Liver (tissue), 9 donors: ENCODE measurements around the gene KAT6B. TPM values are rescaled to one million over a fixed set of nuclear protein-coding genes. Genes with fewer than 3 reads are reported as not detected.

Experiments used
- DNase-seq: peaks from one replicate; pipeline ENCODE4 v3.0.0-alpha.2; 2017; ENCODE audit warnings: low spot score
- H3K27ac ChIP-seq, 2 donors: one replicate each; pipeline ENCODE4 v1.7.0; 2013; ENCODE audit warnings: inconsistent platforms in 2 of 2, low read length in 2 of 2, control low read depth in 1 of 2, low read depth in 1 of 2, mild to moderate bottlenecking in 1 of 2
- H3K27me3 ChIP-seq, 4 donors: one replicate each; pipeline versions ENCODE4 v1.6.1 to v1.7.0; 2013; ENCODE audit warnings: low read length in 3 of 4, inconsistent platforms in 1 of 4, mild to moderate bottlenecking in 1 of 4, moderate library complexity in 1 of 4; ENCODE audit not compliant: control insufficient read depth in 4 of 4, insufficient read depth in 4 of 4
- H3K36me3 ChIP-seq, 4 donors: one replicate each; pipeline versions ENCODE4 v1.6.1 to v1.7.0; 2013; ENCODE audit warnings: low read length in 3 of 4, mild to moderate bottlenecking in 3 of 4, low read depth in 1 of 4, moderate library complexity in 1 of 4; ENCODE audit not compliant: control insufficient read depth in 4 of 4, insufficient read depth in 3 of 4
- H3K4me1 ChIP-seq, 4 donors: one replicate each; pipeline versions ENCODE4 v1.6.1 to v1.7.0; 2013; ENCODE audit warnings: low read length in 3 of 4, mild to moderate bottlenecking in 3 of 4, moderate library complexity in 1 of 4; ENCODE audit not compliant: control insufficient read depth in 4 of 4, insufficient read depth in 4 of 4
- H3K4me3 ChIP-seq, 3 donors: one replicate each; pipeline versions ENCODE4 v1.6.1 to v1.7.0; 2013; ENCODE audit warnings: low read length in 3 of 3, control low read depth in 1 of 3, low read depth in 1 of 3, mild to moderate bottlenecking in 1 of 3
- H3K9ac ChIP-seq, 2 donors: one replicate each; pipeline ENCODE4 v1.7.0; 2013; ENCODE audit warnings: low read length in 2 of 2, mild to moderate bottlenecking in 2 of 2, moderate library complexity in 2 of 2, control low read depth in 1 of 2, low read depth in 1 of 2
- H3K9me3 ChIP-seq, 4 donors: one replicate each; pipeline versions ENCODE4 v1.6.1 to v1.7.0; 2013; ENCODE audit warnings: low read length in 3 of 4; ENCODE audit not compliant: control insufficient read depth in 4 of 4
- EGR1 ChIP-seq, 2 donors: IDR thresholded peaks; 2 replicates each; pipeline ENCODE4 v1.6.1; 2016 to 2018; ENCODE audit warnings: antibody characterized with exemption in 2 of 2, low read depth in 2 of 2
- FOXA2 ChIP-seq: IDR thresholded peaks from 2 replicates; pipeline ENCODE4 v1.6.1; 2016; ENCODE audit warnings: antibody characterized with exemption
- GABPA ChIP-seq, 2 donors: IDR thresholded peaks in 1 of 2; conservative IDR thresholded peaks in 1 of 2; 2 replicates each; pipeline ENCODE4 v1.6.1; 2016; ENCODE audit warnings: antibody characterized with exemption in 2 of 2, mild to moderate bottlenecking in 1 of 2, moderate library complexity in 1 of 2
- HNF4A ChIP-seq, 2 donors: conservative IDR thresholded peaks; 2 replicates each; pipeline ENCODE4 v1.6.1; 2016; ENCODE audit warnings: antibody characterized with exemption in 2 of 2, mild to moderate bottlenecking in 2 of 2
- JUND ChIP-seq, 2 donors: IDR thresholded peaks; 2 replicates each; pipeline ENCODE4 v1.6.1; 2016; ENCODE audit warnings: antibody characterized with exemption in 2 of 2
- MAX ChIP-seq: IDR thresholded peaks from 2 replicates; pipeline ENCODE4 v1.6.1; 2016; ENCODE audit warnings: antibody characterized with exemption
- NR2F2 ChIP-seq: IDR thresholded peaks from 2 replicates; pipeline ENCODE4 v1.6.1; 2016; ENCODE audit warnings: antibody characterized with exemption
- RAD21 ChIP-seq, 2 donors: IDR thresholded peaks; 2 replicates each; pipeline ENCODE4 v1.6.1; 2016; ENCODE audit warnings: antibody characterized with exemption in 2 of 2, mild to moderate bottlenecking in 2 of 2
- RXRA ChIP-seq, 2 donors: IDR thresholded peaks; 2 replicates each; pipeline ENCODE4 v1.6.1; 2017 to 2018; ENCODE audit warnings: antibody characterized with exemption in 2 of 2, mild to moderate bottlenecking in 1 of 2
- SP1 ChIP-seq: IDR thresholded peaks from 2 replicates; pipeline ENCODE4 v1.6.1; 2018; ENCODE audit warnings: antibody characterized with exemption, mild to moderate bottlenecking
- TAF1 ChIP-seq: conservative IDR thresholded peaks from 2 replicates; pipeline ENCODE4 v1.6.1; 2016; ENCODE audit warnings: antibody characterized with exemption, mild to moderate bottlenecking
- YY1 ChIP-seq: IDR thresholded peaks from 2 replicates; pipeline ENCODE4 v1.6.1; 2016; ENCODE audit warnings: antibody characterized with exemption, mild to moderate bottlenecking
- ZBTB33 ChIP-seq: IDR thresholded peaks from 2 replicates; pipeline ENCODE4 v1.6.1; 2016; ENCODE audit warnings: antibody characterized with exemption
- WGBS: extraction: QIAGEN DNeasy Blood & Tissue Kit; methylation state at CpG from one replicate; pipeline ENCODE4 v1.1.7; 2013; 5-methylcytosine and 5-hydroxymethylcytosine counted together
- polyA plus RNA-seq, 2 donors: library from polyadenylated mRNA; stranded (reverse) in 1 of 2; unstranded in 1 of 2; fragments of 200-250 nt in 1 of 2; fragments of >200 nt in 1 of 2; fragmentation: Nextera tagmentation in 1 of 2; extraction: Ambion mirVana in 1 of 2; gene quantifications; one replicate each; pipeline versions ENCODE4 v1.2.1 to v1.2.3, GENCODE V29; 2013 to 2015
- total RNA-seq, 2 donors: library from RNA; depleted of rRNA; stranded (reverse); fragments of >200 nt; gene quantifications; one replicate each; pipeline ENCODE4 v1.2.3, GENCODE V29; 2014
- TF ChIP-seq, protein P1 (sequence below): IDR thresholded peaks from 2 replicates; pipeline ENCODE4 v1.6.1; 2016; ENCODE audit warnings: antibody characterized with exemption, mild to moderate bottlenecking
- TF ChIP-seq, protein P2 (sequence below): fragments of 150-350 bp; IDR thresholded peaks from 2 replicates; pipeline ENCODE4 v1.5.1; 2017; ENCODE audit warnings: improper control_type of control experiment, low read depth, low read length; ENCODE audit not compliant: missing input control
- TF ChIP-seq, protein P3 (sequence below): IDR thresholded peaks from 2 replicates; pipeline ENCODE4 v1.6.1; 2016; ENCODE audit warnings: antibody characterized with exemption
- donor health status: healthy.
- donor health status: healthy.
- donor health status: healthy.
- donor health status: healthy.
- donor health status: healthy.

The KAT6B gene
- total and polyA plus RNA-seq, 4 donors = 2.0 to 21.2 (median 8.8) TPM

- Histone ChIP-seq H3K27me3 (no peaks in the 10 kb centered on the region), H3K36me3 (no peaks in the 10 kb centered on the region), H3K4me1 (peaks cover 0 to 13% (median 6%) of the 10 kb centered on the region in 4 donors), H3K9ac (no peak overlapping the region), H3K27ac (peak overlapping the region in 1 of 2 donors; percentile 9), H3K9me3 (no peaks in the 10 kb centered on the region), H3K4me3 (peak overlapping the region; percentile 30 to 94 (median 45))
- DNase-seq = peak; percentile 56
- 5% methylated on average over 43 of the region's 43 CpGs for WGBS
- TF ChIP-seq EGR1 (IDR thresholded peaks at IDR 0.05; ENCODE audit: low read depth in 2 of 2) (no peak), RXRA (IDR thresholded peaks at IDR 0.05) (no peak), SP1 (no peak), HNF4A (conservative IDR thresholded peaks at IDR 0.05) (no peak), GABPA (IDR thresholded peaks at IDR 0.05 in 1 of 2, conservative IDR thresholded peaks at IDR 0.05 in 1 of 2) (no peak), ZBTB33 (no peak), TAF1 (no peak), RAD21 (IDR thresholded peaks at IDR 0.05) (no peak)
- TF ChIP-seq, protein P1, sequence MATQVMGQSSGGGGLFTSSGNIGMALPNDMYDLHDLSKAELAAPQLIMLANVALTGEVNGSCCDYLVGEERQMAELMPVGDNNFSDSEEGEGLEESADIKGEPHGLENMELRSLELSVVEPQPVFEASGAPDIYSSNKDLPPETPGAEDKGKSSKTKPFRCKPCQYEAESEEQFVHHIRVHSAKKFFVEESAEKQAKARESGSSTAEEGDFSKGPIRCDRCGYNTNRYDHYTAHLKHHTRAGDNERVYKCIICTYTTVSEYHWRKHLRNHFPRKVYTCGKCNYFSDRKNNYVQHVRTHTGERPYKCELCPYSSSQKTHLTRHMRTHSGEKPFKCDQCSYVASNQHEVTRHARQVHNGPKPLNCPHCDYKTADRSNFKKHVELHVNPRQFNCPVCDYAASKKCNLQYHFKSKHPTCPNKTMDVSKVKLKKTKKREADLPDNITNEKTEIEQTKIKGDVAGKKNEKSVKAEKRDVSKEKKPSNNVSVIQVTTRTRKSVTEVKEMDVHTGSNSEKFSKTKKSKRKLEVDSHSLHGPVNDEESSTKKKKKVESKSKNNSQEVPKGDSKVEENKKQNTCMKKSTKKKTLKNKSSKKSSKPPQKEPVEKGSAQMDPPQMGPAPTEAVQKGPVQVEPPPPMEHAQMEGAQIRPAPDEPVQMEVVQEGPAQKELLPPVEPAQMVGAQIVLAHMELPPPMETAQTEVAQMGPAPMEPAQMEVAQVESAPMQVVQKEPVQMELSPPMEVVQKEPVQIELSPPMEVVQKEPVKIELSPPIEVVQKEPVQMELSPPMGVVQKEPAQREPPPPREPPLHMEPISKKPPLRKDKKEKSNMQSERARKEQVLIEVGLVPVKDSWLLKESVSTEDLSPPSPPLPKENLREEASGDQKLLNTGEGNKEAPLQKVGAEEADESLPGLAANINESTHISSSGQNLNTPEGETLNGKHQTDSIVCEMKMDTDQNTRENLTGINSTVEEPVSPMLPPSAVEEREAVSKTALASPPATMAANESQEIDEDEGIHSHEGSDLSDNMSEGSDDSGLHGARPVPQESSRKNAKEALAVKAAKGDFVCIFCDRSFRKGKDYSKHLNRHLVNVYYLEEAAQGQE = no peak
Observed at GRCh38 chr10:74824900-74825370, 1.5 kb upstream of the KAT6B start.

- Histone ChIP-seq H3K27me3 (no peaks in the 10 kb centered on the region), H3K36me3 (no peaks in the 10 kb centered on the region), H3K9me3 (no peaks in the 10 kb centered on the region), H3K4me3 (peak overlapping the region; percentile 88 to 94 (median 91)), H3K4me1 (peaks cover 0 to 13% (median 6%) of the 10 kb centered on the region in 4 donors), H3K9ac (peak overlapping the region in 1 of 2 donors; percentile 33), H3K27ac (peak overlapping the region; percentile 77 to 89)
- no peak for DNase-seq
- under 1% methylated on average over 89 of the region's 89 CpGs for WGBS
- TF ChIP-seq RXRA (IDR thresholded peaks at IDR 0.05) (no peak), FOXA2 (no peak), TAF1 (no peak), JUND (IDR thresholded peaks at IDR 0.05) (no peak), EGR1 (IDR thresholded peaks at IDR 0.05; ENCODE audit: low read depth in 2 of 2) (no peak), GABPA (IDR thresholded peaks at IDR 0.05 in 1 of 2, conservative IDR thresholded peaks at IDR 0.05 in 1 of 2) (no peak), YY1 (no peak), NR2F2 (no peak), ZBTB33 (no peak), SP1 (no peak), MAX (no peak)
- TF ChIP-seq, protein P2, sequence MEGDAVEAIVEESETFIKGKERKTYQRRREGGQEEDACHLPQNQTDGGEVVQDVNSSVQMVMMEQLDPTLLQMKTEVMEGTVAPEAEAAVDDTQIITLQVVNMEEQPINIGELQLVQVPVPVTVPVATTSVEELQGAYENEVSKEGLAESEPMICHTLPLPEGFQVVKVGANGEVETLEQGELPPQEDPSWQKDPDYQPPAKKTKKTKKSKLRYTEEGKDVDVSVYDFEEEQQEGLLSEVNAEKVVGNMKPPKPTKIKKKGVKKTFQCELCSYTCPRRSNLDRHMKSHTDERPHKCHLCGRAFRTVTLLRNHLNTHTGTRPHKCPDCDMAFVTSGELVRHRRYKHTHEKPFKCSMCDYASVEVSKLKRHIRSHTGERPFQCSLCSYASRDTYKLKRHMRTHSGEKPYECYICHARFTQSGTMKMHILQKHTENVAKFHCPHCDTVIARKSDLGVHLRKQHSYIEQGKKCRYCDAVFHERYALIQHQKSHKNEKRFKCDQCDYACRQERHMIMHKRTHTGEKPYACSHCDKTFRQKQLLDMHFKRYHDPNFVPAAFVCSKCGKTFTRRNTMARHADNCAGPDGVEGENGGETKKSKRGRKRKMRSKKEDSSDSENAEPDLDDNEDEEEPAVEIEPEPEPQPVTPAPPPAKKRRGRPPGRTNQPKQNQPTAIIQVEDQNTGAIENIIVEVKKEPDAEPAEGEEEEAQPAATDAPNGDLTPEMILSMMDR = no peak
- TF ChIP-seq, protein P3, sequence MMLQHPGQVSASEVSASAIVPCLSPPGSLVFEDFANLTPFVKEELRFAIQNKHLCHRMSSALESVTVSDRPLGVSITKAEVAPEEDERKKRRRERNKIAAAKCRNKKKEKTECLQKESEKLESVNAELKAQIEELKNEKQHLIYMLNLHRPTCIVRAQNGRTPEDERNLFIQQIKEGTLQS = no peak
- TF ChIP-seq, protein P1 = no peak
Observed at GRCh38 chr10:74825371-74826141, 844 bp upstream of the KAT6B start.
